GM21528 (cell line): ENCODE results near the gene FMN1.

ENCODE experiments used
- ATAC-seq: cut with Tn5 transposase; IDR thresholded peaks from one replicate; pipeline ENCODE4 v1.9.1; 2021; ENCODE audit warnings: mild to moderate bottlenecking, moderate library complexity; ENCODE audit not compliant: unreplicated experiment, low FRiP score

The FMN1 gene

GRCh38 chr15:32872621-32873283 is 321.8 kb downstream of the FMN1 start:
- no peak for ATAC-seq

- ATAC-seq, result no peak
These were observed 322.6 kb downstream of the FMN1 start for GRCh38 chr15:32871883-32872282.

GRCh38 chr15:32870240-32871033 is 324.1 kb downstream of the FMN1 start:
- peak; percentile 58 for ATAC-seq

GRCh38 chr15:32869776-32870175 is 324.7 kb downstream of the FMN1 start:
- ATAC-seq, result no peak

GRCh38 chr15:32867313-32867626 is 327.2 kb downstream of the FMN1 start:
- no peak for ATAC-seq

GRCh38 chr15:32866454-32867312 is 327.8 kb downstream of the FMN1 start:
- no peak for ATAC-seq

GRCh38 chr15:32864841-32865240 is 329.7 kb downstream of the FMN1 start:
- ATAC-seq, result no peak

- no peak for ATAC-seq
These were observed 330.5 kb downstream of the FMN1 start for GRCh38 chr15:32864051-32864450.

- ATAC-seq, result no peak
These were observed 332.8 kb downstream of the FMN1 start for GRCh38 chr15:32861761-32862160.

GRCh38 chr15:32861174-32861573 is 333.3 kb downstream of the FMN1 start:
- no peak for ATAC-seq

GRCh38 chr15:32859996-32860395 is 334.5 kb downstream of the FMN1 start:
- ATAC-seq, result no peak

GRCh38 chr15:32859251-32859650 is 335.3 kb downstream of the FMN1 start:
- no peak for ATAC-seq

- ATAC-seq, result no peak
These were observed 336.8 kb downstream of the FMN1 start for GRCh38 chr15:32857732-32858131.

GRCh38 chr15:32856753-32857152 is 337.8 kb downstream of the FMN1 start:
- no peak for ATAC-seq

- ATAC-seq, result no peak
These were observed 338.6 kb downstream of the FMN1 start for GRCh38 chr15:32855942-32856341.

GRCh38 chr15:32853592-32853991 is 340.9 kb downstream of the FMN1 start:
- ATAC-seq, result no peak

- no peak for ATAC-seq
These were observed 341.7 kb downstream of the FMN1 start for GRCh38 chr15:32852771-32853170.

- no peak for ATAC-seq
These were observed 342.5 kb downstream of the FMN1 start for GRCh38 chr15:32852017-32852416.

GRCh38 chr15:32851572-32851971 is 342.9 kb downstream of the FMN1 start:
- no peak for ATAC-seq

GRCh38 chr15:32849769-32850668 is 344.5 kb downstream of the FMN1 start:
- no peak for ATAC-seq
